GM19043 (cell line): ENCODE data around the gene SLC13A5.

Source experiments
- ATAC-seq: cut with Tn5 transposase; IDR thresholded peaks from one replicate; pipeline ENCODE4 v1.9.1; 2021; ENCODE audit warnings: low read depth; ENCODE audit not compliant: unreplicated experiment

The SLC13A5 gene

DNA sequence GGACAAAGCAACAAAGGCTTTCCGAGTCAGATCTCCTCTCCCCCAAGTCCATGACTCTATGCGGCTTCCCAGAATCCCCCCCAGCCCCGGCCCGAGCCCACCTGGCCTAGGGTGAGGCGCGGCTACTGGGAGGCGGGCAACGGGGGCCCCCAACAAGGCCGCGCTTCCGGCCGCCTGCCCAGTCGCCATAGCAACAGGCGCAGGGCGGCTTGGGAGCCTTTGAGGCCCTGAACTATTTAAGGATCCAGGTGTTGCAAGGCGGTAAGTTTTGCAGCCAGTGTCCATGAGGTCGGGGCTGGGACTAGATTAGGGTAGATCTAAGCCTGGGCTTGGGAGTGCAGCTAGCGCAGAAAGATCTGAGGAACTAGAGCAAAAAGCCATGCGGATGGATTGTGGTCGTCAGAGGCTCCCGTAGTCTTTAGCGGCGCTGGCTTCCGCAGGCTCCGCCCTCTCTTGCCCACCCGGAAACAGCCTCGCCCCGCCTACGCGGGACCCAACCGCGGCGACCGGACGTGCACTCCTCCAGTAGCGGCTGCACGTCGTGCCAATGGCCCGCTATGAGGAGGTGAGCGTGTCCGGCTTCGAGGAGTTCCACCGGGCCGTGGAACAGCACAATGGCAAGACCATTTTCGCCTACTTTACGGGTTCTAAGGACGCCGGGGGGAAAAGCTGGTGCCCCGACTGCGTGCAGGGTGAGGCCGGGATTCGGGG is 72.5 kb downstream of the SLC13A5 start, which contains the start of the genes KIAA0753 and TXNDC17:
TSS of gene KIAA0753 (minus strand) at position 176 of the 711 bp plus-strand sequence. CDS start 5,608 bp downstream, outside the sequence.
TSS of gene TXNDC17 (plus strand) at position 525 of the 711 bp plus-strand sequence. CDS start at position 548, 23 bp downstream.
- peak; percentile 73 for ATAC-seq

DNA sequence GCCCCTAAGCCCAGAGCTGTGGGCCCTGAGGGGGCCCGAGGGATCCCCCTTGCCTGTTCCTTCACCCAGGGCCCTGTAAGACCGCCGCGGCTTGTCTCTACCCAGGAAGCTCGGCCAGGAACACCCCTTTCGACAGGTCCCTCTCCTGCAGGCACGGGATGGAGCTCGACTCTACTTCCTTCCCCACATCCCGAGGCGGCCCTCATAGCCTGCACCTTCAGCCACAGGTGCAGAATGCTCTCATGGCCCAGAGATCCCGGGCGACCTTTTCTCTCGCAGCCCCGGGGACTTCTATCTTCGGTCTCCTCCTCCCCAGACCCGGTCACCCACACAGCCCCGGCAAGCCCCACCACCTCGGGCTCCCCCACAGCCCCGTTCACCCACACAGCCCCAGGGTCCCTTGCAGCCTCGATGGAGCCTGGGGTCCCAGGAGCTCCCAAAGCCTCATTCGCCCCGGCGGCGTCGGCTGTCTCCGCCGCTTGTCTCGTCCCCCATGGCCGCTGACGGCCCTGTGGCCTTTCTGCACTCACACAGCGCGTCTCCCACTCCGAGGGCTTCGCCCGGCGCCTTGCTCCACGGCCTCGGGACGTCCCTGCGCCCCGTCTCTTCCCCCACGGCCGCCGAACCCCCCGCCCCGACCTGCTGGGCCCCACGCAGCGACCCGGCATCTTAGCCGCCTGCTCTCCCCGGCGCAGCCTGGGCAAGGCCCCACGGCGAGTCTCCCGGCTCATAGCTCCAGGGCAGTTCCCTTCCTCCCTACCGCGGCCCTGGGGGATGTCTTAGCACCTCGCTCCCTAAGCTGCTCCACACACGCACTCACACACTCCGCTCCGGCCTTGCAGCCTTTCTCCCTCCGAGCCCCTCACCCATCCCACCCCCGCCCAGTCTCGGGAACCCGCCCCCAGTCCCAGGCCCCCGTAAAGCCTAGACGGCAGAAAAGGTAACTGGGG is 73.3 kb downstream of the SLC13A5 start:
- no peak for ATAC-seq

DNA sequence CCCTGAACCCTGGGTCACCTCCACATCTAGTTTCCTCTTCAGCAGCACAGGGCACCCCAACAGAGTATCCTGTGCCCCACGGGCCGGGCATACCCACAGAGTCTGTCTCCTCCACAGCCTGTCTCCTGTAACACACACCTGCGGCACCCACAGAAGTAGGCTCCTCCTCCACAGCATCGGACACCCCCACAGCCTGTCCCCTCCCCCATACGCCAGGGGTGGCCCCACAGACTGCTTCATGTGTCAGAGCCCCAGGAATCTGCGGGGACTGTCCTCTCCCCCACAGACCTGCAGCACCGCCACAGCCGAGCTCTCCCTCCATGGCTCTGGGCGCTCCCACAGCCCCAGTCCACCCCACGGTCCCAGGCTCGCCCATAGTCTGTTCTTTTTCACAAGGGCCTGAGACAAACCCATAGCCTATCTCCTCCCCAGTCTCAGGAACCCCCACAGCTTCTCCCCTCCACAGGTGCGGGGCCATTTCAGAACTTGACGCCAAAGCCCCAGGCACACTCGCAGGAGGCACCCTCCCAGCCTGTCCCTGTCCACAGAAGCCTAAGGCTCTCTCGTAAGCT is 74.1 kb downstream of the SLC13A5 start:
- ATAC-seq = no peak

DNA sequence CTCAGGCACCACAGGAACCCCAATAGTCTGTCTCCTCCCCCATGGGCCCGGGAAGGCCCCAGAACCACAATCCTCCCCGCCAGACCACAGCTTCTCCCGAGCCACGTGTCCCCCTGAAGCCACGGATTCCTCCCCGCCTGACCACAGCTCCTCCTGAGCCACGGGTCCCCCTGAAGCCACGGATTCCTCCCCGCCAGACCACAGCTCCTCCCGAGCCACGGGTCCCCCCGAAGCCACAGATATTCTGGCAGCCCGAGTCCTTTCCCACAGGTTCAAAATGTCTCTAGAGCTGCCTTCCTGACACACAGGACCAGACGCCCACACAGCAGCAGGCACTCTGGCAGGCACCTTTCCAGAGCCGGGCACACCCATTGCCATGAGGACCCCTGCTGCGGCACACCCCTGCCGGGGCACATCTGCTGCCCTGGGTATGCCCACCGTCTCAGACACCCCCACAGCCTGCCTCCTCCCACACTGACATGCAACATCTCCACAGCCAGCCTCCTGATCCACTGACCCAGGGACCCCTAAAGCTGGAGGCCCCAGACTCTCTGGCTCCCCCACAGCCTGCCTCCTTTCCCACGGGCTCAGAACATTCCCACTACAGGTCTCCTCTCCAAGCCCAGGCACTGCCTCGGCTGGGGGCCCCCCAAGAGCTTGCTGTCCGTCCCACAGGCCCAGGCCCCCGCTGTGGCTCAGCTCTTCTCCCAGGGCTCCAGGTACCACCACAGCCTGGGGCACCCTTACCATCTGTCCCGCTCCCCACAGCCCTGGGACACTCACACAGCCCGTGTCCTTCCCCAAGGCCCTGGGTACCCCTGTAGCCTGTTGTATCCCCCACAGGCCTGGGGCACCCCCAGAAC is 74.9 kb downstream of the SLC13A5 start:
- ATAC-seq = no peak

DNA sequence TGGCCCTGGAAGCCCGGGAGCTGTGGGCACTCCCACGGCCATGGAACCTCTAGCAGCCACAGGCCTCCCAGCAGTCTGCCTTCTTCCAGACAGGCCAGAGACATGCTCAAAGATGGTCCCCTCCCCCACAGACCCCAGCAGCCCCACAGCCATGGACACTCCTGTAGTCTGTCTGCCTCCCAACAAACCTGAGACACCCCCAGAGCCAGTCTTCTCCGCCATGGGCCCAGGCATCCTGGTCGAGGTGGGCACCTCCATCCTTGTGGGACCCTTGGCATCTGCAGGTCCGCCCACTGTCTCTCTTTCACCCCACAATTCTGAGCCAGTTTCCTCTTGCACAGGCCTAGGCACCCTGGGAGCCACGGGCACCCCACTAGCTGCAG is 75.7 kb downstream of the SLC13A5 start:
- ATAC-seq = no peak

DNA sequence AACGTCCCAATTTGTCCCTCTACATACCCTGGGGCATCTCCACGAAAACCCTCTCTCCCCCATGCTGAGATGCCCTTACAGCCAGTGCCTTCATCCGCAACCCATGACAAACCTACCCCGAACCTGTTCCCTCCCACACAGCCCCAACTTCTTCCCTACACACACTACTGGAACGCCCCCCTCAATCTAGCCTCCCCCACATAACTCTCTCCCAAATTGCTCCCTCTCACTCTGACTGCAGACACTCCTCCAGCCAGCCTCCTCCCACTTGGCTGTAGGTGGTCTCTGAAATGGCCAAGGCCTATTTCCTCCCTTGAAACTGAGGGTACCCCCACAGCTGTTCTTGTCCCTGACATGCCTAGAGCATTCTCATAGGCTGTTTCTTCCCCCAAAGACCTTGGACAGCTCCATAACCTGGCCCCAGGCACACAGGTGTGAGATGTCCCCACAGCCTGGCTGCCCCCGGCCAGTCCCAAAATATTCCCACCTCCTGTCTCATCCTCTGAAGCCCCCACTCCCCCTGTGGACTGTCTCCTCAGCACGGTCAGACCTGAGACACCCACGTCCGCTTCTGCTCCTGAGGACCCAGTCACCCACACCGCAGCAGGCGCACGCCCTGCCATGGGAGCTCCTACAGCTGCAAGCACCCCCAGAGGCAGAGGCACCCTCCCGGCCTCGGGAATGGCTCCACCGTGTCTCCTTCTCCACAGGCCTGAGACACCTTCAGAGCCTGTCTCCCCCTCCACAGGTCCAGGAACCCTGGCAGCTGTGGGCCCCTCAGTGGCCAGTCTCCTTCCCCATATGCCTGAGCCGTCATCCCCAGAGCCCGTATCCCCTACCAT is 76.3 kb downstream of the SLC13A5 start:
- no peak for ATAC-seq

DNA sequence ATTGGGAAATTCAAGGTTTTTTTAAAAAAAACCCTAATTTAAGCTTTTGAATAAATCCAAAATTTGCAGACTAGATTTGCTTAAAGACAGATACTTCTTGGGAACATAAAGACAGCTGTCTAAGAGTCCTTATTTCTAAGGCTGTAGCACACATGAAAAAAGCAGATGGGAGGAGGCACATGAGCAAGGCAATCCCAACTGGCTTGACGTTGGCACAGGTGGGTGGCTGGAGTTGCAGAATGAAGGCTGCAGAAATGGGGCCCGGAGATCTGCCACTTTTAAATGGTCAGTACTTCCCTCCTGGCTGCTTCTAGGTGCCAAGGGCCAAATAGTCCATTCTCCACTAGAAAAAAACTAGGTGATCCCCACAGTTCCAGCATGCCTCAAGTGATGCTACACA is 77.1 kb downstream of the SLC13A5 start:
- no peak for ATAC-seq
